GM12872 (cell line): ENCODE measurements around the gene CDH23.

Experiments used
- CTCF ChIP-seq: IDR thresholded peaks from 3 replicates; pipeline ENCODE4 v1.5.1; 2011; ENCODE audit warnings: low read depth, mild to moderate bottlenecking, low read length, moderate library complexity; ENCODE audit not compliant: insufficient read depth

The CDH23 gene

DNA sequence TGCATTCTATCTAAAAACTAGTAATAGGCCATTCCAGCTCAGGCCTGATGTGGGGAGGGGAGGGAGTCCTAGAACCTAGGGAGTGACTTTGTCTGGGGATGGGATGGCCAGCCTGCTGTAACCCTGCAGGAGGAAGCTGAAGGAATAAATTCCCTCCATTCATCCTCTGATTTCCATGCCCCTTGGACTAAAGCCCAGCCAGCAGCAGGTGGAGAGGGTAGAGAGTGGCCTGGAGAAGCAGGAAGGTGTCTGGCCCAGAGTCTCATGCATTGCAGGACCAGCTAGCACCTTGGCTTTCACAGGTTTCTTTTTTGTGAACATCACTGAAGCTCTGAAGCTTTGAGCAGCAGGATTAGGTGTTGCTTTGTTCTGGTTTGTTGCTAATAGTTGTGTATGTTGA, 32.8 kb upstream of the CDH23 start:
- no peak for TF ChIP-seq CTCF

GRCh38 chr10:71365366-71365765, 31.4 kb upstream of the CDH23 start:
- no peak for TF ChIP-seq CTCF

GRCh38 chr10:71366690-71367089, 30.0 kb upstream of the CDH23 start:
- TF ChIP-seq CTCF, result no peak

DNA sequence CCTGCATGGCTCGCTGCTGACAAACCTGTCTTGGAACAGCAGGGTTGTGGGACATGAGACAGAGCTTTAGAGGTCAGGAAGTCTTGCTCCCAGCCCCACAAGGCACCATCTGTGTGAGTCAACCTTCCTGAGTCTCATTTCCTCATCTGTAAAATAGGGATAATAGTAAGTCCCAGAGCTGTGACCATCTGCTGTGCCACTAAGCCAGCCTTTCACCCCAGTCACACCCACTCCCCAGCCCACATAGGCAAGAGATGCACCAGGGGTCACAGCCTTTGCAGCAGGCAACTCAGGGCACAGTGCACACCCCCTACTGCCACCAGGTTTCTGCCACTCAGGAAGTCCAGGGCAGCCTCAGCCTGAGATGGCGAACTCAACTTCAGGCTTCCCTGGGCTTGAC, 29.4 kb upstream of the CDH23 start:
- no peak for TF ChIP-seq CTCF

DNA sequence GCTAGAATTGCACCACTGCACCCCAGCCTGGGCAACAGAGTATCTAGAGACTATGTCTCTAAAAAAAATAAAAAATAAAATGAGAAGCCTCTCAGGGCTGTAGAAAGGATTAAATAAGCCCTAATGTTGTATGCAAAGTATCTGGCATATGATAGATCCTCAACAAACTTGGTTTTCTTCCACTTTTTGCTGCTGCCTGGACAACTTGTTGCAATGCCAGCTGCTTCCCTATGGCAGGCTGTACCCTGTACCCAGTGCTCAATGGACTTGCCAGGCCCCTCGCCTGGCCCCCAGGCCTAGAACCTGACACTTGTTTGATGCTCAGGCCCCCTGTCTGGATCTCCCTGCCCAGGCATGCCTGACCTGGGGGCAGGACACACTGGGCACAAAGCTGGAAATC, 28.5 kb upstream of the CDH23 start:
- no peak for TF ChIP-seq CTCF

DNA sequence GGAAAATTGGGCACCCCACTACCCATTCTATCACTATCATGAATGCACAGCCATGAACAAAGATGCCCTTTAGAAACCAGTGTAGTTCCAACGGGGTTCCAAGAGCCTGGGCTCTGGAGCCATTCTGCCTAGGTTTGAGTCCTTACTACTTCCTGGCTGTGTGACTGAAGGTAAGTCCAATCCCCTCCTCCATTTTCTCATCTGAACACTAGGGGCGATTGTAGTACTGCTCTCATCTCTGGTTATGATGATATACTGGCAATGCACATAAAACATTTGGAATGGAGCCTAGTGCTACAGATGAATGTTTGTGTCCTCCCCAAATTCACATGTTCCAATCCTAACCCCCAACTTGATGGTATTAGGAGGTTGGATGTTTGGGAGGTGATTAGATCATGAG, 28.1 kb upstream of the CDH23 start:
- peak; percentile 37; the same call in 2 of the 3 replicates for TF ChIP-seq CTCF

- no peak for TF ChIP-seq CTCF
Observed at GRCh38 chr10:71369602-71370001, 27.1 kb upstream of the CDH23 start.

GRCh38 chr10:71370031-71370430, 26.7 kb upstream of the CDH23 start:
- TF ChIP-seq CTCF, result no peak
